GM18868 (cell line): Measurements from ENCODE around the gene HKDC1.
"Not testable (repeated sequence)": the region's sequence is repeated elsewhere in the genome, so short reads cannot be mapped to it uniquely, and the experiment has no call there.

ENCODE experiments used
- ATAC-seq: cut with Tn5 transposase; IDR thresholded peaks from one replicate; pipeline ENCODE4 v1.9.1; 2021; ENCODE audit warnings: mild to moderate bottlenecking, moderate library complexity; ENCODE audit not compliant: unreplicated experiment

HKDC1 gene, protein sequence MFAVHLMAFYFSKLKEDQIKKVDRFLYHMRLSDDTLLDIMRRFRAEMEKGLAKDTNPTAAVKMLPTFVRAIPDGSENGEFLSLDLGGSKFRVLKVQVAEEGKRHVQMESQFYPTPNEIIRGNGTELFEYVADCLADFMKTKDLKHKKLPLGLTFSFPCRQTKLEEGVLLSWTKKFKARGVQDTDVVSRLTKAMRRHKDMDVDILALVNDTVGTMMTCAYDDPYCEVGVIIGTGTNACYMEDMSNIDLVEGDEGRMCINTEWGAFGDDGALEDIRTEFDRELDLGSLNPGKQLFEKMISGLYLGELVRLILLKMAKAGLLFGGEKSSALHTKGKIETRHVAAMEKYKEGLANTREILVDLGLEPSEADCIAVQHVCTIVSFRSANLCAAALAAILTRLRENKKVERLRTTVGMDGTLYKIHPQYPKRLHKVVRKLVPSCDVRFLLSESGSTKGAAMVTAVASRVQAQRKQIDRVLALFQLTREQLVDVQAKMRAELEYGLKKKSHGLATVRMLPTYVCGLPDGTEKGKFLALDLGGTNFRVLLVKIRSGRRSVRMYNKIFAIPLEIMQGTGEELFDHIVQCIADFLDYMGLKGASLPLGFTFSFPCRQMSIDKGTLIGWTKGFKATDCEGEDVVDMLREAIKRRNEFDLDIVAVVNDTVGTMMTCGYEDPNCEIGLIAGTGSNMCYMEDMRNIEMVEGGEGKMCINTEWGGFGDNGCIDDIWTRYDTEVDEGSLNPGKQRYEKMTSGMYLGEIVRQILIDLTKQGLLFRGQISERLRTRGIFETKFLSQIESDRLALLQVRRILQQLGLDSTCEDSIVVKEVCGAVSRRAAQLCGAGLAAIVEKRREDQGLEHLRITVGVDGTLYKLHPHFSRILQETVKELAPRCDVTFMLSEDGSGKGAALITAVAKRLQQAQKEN

GRCh38 chr10:69220041-69220451, at the start of gene HKDC1:
TSS of gene HKDC1 (plus strand) at chr10:69220332. CDS start at chr10:69220436, 104 bp downstream.
- ATAC-seq = no peak

GRCh38 chr10:69172241-69172982, 47.7 kb upstream of the HKDC1 start:
- no peak for ATAC-seq

GRCh38 chr10:69175326-69175725, 44.8 kb upstream of the HKDC1 start:
- not testable (repeated sequence) for ATAC-seq

GRCh38 chr10:69176823-69177222, 43.3 kb upstream of the HKDC1 start:
- ATAC-seq = no peak

DNA sequence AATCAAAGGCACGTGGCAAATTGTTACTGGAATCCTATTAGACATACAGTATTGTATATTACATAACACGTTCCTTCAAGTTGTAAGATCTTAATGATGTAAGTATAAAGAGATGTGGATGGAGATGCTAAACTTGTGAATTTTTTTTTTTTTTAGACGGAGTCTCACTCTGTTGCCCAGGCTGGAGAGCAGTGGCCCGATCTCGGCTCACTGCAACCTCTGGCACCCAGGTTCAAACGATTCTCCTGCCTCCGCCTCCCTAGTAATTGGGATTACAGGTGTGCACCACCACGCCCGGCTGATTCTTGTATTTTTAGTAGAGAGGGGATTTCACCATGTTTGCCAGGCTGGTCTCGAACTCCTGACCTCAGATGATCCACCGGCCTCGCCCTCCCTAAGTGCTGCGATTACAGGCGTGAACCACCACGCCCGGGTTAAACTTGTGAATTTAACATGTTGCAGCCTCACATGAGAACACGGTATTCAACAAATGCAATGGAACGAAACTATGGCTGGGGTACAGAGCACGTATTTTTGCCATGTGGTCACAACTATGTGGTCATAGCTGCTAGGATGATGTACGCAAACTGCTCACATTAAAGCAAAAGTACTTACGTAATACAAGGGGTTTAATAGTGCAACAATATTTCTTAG, 40.9 kb upstream of the HKDC1 start:
- ATAC-seq = peak; percentile 25

- peak; percentile 81 for ATAC-seq
These were observed 40.2 kb upstream of the HKDC1 start, which contains the start of gene SUPV3L1 for GRCh38 chr10:69179743-69180524. TSS of gene SUPV3L1 (plus strand) at chr10:69180234. CDS start at chr10:69180292, 58 bp downstream.

DNA sequence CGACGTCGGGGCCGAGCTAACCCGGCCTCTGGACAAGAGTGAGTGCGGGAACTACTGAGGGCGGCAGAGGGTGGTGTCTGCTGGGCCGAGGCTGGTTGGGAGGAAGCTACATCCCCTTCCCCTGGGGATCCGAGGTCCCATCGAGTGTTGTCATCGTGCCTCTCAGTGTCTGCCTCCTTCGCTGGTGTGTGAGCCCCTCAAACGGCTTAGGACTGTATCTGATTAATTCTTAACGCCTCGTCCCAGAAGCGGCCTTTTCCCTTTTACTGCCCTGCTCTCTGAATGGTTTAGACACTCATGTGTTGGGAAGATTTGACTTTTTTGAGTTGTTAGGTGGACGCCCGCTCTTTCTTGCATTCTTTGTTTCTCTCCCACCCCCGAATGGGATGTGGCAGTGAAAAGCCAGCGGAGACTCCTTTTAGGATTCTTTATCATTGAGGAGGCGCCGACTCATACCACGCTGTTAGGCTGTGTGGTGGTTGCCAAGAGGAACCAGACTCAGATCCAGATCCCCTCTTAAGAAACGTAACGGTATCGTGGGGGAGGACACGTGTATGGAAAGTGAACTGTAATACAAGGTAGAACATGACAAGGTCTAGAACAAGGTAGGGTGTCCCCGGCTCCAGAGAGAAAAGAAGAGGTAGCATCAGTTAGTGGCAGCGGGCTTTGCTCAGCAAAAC, 39.5 kb upstream of the HKDC1 start:
- no peak for ATAC-seq

DNA sequence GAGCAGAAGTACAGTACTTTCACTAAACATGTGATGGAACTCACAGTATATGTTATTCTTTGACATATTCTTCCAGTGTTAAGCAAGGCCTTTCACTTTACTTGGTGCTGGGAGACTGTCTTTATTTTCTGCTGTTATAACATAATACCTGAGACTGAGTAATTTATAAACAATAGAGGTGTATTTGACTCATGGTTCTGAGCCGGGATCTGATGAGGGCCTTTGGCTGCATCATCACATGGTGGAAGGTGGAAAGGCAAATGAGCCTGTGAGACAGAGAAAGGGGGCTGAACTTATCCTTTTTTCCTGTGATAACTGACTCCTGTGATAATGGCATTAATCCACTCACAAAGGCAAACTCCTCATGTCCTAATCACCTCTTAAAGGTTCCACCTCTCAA, 38.7 kb upstream of the HKDC1 start:
- no peak for ATAC-seq

DNA sequence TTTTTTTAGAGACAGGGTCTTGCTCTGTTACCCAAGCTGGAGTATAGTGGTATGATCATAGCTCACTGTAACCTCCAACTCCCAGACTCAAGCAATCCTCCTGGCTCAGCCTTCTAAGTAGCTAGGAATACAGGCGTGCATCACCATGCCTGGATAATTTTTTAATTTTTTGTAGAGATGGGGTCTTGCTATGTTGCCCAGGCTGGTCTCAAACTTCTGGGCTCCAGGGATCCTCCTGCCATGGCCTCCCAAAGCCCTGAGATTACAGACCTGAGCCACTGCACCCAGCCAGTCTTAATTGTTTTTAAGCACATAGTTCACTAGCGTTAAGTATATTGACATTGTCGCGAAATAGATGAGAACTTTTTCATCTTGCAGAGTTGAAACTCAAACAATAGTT, 38.1 kb upstream of the HKDC1 start:
- no peak for ATAC-seq

DNA sequence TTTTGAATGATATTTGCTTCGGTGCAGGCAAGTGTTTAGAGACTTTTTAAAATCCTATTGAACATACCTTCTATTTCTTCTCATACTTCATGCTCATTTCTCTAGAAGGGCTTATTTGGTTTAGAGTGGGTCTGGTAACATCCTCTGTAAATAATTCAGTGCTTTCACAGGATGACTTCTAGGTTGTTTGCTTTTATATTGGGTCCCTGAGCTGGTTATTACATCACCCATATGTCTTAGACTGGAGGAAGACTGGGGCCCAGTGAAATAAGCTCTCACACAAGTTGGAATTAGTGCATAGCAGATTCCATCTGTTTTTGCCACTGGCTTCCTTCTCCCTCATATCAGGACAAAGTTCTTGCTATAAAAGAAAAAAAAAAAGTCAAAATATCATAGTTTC, 33.6 kb upstream of the HKDC1 start:
- no peak for ATAC-seq

GRCh38 chr10:69201045-69201444, 19.1 kb upstream of the HKDC1 start:
- ATAC-seq = no peak

GRCh38 chr10:69202332-69202731, 17.8 kb upstream of the HKDC1 start:
- peak; percentile 75 for ATAC-seq

GRCh38 chr10:69208761-69209160, 11.4 kb upstream of the HKDC1 start:
- ATAC-seq = no peak

DNA sequence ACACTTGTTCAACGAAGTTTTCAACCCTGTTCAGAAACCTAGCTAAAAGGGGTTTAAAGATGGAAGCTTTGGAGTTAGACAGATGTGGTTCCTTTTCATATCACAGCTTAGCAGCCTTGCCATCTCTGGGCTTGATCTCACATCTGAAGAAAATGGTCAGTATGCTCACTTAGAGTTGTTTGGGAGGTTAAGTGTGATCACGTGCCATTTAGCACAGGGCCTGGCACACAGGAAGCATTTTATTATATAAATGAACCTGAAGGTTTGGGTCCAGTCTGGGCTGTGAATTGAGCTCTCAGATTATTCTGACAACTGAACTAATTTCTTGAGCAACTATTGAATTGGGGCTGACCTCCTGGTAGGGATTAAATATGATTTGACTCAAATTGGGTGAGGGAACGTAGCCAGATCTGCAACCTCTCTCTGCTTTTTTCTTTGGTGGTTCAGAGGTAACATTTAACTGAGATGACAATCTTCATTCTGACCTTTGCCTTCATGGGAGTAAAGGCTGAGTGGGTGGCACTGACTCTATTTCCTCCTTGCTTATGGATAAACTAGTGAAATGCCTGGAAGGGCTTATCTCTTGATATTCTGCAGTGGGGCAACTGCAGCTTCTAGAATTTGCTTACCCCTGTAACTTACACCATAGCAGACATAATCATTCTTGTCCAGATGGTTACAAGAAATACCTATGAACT, 10.2 kb upstream of the HKDC1 start:
- no peak for ATAC-seq

DNA sequence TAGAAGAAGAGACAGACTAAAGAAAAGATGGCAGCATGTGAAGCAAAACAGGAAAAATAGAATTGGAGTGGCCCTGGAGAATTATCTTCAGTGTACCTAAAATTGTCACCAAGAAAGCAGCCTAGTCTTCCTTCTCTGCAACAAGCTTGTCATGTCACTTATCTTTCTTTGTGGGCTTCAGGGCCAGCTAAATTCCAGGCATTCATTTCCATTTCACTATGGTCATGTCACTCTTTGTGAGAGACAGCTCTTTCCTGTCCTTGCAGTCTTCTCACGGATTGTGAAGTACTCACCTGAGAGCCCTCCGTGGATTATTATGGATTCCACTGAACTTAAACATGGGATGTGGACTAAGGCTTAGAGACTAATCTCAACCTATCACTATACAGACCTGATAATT, 9.0 kb upstream of the HKDC1 start:
- ATAC-seq = no peak

GRCh38 chr10:69211524-69211923, 8.6 kb upstream of the HKDC1 start:
- ATAC-seq = no peak

DNA sequence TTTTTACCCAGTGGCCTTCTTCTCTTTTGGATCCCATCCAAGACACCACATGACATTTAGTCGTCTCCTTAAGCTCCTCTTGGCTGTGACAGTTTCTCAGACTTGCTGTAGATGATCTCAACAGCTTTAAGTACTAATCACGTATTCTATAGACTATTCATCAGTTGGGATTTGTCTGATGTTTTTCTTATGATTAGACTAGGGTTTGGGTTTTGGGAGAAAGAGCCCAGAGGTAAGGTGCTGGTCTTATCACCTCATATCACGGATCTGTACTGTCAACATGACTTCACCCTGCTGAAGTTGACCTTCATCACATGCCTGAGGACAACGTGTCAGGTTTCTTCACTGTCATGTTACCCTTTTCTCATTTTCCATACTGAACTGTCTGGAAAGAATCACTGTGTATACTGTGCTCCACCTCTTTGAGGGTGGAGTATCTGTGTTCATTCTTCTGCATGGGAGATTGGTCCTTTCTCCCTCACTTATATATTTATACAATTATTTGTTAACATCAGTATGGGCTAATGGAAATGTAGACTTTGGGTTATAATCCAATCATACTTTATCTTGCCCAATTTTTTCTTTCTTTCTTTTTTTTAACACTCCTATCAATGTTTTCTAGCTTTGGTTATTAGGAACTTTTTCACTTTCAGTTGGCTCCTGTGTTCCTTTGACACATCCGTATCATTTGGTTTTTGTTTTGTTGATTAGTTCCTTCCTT, 6.4 kb upstream of the HKDC1 start:
- ATAC-seq = no peak

DNA sequence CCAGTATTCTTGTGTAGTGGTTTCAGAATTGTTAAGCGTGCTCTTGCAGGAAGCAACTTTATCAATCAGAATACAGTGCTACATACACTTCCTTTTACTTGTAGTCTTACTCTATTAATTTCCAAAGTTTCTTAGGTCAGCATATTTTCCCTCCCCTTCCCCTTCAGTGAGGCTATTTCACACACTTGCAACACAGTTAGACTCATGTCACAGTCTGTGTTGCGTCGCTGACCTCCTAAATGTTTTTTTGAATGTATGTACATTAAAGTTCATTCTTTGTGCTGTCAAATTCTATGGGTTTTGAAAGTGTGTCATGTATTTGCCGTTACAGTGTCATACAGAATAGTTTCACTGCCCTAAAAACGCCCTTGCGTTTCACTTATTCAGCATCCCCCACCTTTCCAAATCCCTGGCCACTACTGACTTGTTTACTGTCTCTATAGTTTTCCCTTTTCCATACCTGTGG, 5.4 kb upstream of the HKDC1 start:
- no peak for ATAC-seq
